Retinal pigment epithelial cell (primary cell): ENCODE data around the gene TREX2.

Source experiments
- DNase-seq: peaks from one replicate; pipeline ENCODE4 v3.0.0-alpha.2; 2010; ENCODE audit warnings: low read depth
- H3K4me3 ChIP-seq: 2 replicates; pipeline ENCODE4 v1.5.1; 2011; ENCODE audit warnings: mild to moderate bottlenecking, low read length, control low read depth, moderate library complexity
- TF ChIP-seq, protein P1 (sequence below): conservative IDR thresholded peaks from 2 replicates; pipeline ENCODE4 v1.5.1; 2011; ENCODE audit warnings: low read depth, low read length, control low read depth, inconsistent platforms

Gene TREX2

DNA sequence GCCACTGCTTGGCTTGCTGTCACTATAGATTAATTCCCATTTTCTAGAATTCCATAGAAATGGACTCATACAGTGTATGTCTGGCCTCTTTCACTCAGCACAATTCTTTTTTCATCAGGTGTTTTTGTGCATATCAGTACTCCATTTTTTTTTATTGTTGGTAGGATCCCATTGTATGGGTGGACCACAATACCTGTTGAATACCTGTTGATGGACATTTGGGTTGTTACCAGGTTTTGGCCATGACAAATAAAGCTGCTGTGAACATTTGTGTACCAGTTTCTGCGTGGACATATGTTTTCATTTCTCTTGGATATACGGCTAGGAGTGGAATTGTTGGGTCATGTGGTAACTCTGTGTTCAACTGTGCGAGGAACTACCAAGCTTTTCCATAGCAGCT, 19.7 kb downstream of the TREX2 start:
- DNase-seq = no peak
- TF ChIP-seq, protein P1, sequence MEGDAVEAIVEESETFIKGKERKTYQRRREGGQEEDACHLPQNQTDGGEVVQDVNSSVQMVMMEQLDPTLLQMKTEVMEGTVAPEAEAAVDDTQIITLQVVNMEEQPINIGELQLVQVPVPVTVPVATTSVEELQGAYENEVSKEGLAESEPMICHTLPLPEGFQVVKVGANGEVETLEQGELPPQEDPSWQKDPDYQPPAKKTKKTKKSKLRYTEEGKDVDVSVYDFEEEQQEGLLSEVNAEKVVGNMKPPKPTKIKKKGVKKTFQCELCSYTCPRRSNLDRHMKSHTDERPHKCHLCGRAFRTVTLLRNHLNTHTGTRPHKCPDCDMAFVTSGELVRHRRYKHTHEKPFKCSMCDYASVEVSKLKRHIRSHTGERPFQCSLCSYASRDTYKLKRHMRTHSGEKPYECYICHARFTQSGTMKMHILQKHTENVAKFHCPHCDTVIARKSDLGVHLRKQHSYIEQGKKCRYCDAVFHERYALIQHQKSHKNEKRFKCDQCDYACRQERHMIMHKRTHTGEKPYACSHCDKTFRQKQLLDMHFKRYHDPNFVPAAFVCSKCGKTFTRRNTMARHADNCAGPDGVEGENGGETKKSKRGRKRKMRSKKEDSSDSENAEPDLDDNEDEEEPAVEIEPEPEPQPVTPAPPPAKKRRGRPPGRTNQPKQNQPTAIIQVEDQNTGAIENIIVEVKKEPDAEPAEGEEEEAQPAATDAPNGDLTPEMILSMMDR = no peak
- H3K4me3 ChIP-seq = no peak overlapping the region

DNA sequence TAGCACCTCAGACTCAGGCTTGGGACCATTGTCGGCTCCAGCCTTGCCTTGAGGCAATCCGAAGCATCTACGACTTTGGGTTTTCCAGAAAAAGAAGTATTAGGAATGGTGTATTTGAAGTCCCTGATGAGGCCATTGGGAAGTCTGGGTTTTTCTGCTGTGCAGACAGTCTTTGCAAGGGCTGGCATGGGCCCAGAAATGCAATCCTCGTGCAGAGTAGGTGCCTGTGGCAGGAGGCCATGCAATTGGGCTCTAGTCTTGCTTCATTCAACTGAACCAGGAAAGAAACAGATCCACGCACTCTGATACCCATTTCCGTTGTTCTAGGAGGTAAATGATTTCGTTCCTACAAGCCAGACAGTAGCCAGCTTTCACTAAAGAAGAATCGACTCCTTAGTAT, 22.2 kb downstream of the TREX2 start:
- TF ChIP-seq, protein P1 = no peak
- no peak for DNase-seq
- H3K4me3 ChIP-seq = no peak overlapping the region

DNA sequence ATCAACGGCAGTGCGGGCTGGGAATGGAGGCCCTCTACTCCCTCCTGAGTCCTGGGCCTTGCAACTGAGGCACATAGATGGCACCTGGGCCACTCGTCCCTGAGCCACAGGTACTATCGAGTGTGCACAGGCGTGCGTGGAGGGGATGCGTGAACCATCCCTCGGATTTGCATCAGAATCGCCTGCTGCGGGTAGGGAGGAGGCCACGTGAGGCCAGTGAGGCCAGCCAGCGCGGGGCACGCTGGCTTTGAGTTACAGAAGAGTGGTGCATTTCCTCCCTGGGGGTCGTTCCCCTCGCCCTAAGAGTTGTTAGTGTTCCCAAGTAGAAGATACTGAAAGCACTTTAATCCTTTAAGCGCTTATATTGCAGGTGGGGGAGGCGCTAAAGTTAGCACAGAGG, 24.0 kb downstream of the TREX2 start:
- no peak for DNase-seq
- H3K4me3 ChIP-seq = no peak overlapping the region

DNA sequence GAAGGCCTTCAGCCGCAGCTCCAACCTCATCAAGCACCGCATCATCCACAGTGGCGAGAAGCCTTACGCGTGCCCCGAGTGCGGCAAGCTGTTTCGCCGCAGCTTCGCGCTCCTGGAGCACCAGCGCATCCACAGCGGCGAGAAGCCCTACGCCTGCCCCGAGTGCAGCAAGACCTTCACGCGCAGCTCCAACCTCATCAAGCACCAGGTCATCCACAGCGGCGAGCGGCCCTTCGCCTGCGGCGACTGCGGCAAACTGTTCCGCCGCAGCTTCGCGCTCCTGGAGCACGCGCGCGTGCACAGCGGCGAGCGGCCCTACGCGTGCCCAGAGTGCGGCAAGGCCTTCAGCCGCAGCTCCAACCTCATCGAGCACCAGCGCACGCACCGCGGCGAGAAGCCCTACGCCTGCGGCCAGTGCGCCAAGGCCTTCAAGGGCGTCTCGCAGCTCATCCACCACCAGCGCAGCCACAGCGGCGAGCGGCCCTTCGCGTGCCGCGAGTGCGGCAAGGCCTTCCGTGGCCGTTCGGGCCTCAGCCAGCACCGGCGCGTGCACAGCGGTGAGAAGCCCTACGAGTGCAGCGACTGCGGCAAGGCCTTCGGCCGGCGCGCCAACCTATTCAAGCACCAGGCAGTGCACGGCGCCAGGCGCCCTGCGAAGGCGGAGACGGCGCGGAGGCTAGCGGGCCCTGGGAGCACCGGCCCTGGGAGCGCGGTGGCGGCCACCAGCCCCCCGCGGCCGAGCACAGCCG, 24.8 kb downstream of the TREX2 start:
- H3K4me3 ChIP-seq = no peak overlapping the region
- DNase-seq = no peak
- TF ChIP-seq, protein P1 = no peak

More for the DNA sequence above, 24.0 kb downstream of the TREX2 start:
- TF ChIP-seq, protein P1 = no peak

DNA sequence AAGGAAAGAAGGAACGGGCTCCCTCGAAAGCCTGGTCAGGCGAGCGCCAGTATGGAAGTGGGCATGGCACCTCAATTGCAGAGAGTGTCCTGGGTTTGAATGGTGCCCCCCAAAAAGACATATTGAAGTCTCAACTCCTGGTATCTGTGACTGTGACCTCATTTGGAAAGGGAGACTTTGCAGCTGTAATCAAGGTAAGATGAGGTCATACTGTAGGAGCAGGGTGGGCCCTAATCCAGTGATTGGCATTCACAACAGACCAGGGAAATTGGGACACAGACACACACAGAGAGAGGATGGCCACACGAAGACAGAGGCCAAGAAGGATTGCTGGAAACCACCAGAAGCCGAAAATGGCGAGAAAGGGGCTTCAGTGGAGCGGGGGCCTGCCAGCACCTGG, 28.2 kb downstream of the TREX2 start:
- TF ChIP-seq, protein P1 = no peak
- H3K4me3 ChIP-seq = no peak overlapping the region
- DNase-seq = no peak

DNA sequence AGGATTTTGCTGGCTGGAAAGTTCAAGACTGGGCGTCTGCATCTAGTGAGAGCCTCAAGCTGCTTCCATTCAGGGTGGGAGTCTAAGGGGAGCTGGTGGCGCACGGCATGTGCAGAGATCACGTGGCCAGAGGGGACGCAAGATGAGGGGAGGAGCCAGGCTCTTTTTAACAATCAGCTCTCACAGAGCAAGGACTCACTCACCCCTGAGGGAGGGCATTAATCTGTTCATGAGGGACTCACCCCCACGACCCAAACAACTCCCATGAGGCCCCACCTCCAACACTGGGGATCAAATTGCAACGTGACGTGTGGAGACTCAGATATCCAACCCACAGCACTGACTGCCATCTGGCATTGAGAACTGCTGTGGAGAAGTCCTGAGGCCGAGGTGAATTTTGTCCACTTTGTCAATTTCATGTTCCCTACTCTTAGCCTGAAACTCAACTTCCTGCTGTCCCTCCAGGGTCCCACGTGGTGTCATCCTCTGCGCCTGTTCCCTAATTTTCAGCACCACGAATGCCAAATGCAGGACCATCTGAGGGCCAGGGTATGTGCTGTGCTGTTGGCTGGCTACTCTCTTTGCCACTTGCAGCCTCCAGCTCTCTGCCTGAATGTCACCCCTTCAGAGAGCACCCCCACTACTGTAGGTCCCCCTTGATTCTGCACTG, 28.9 kb downstream of the TREX2 start:
- DNase-seq = no peak
- TF ChIP-seq, protein P1 = no peak

DNA sequence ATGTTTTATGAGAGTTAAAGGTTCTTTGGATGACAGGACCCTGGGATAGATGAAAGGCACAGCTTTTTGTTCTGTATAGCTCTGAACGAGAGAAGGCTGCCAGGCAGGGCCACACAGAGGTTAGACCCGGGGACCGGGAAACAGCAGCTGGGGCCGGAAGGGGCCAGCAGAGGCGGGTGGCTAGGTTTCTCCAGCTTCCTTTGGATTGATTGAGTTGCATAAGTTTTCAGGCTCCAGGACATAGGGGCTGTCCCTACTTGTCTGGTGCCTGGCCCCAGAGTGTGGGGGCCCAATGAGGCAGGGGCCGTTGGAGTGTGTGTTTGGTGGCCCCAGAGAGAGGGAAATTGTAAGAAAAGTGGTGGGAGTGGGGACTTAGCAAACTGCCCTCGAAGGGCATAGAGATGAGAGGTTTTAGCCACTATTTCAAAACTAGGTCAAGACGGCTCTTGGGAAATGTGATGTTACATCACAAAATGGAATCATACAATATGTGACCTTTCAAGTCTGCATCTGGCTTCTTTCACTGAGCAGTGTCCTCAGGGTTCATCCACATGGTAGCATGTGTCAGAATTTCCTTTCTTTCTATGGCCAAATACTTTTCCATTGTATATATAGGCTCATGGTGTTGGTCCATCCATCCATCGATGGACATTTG, 30.9 kb downstream of the TREX2 start:
- TF ChIP-seq, protein P1 = no peak
- H3K4me3 ChIP-seq = no peak overlapping the region
- DNase-seq = no peak

More for the DNA sequence above, 28.9 kb downstream of the TREX2 start:
- H3K4me3 ChIP-seq = no peak overlapping the region
